ENCODE results near the gene IFNL1. TPM values are rescaled to one million over a fixed set of nuclear protein-coding genes. Genes with fewer than 3 reads are reported as not detected.
"Not testable (repeated sequence)": the region's sequence is repeated elsewhere in the genome, so short reads cannot be mapped to it uniquely, and the experiment has no call there.

IFNL1 gene
- total RNA-seq, 2 donors from 2014 or later, result 0.29 to 1.7 TPM

- no peak for ATAC-seq (replicated peaks in 1 of 2)
- Mint-ChIP-seq H3K27ac (no peak overlapping the region), H3K36me3 (ENCODE audit: insufficient read depth in 2 of 2) (peaks cover 0 to 3% of the 10 kb centered on the region in 2 donors), H3K9me3 (no peaks in the 10 kb centered on the region), H3K27me3 (ENCODE audit: low read depth) (peaks cover 40% of the 10 kb centered on the region), H3K4me3 (peak overlapping the region in 1 of 2 donors; percentile 21), H3K4me1 (ENCODE audit: low read depth) (peaks cover 4% of the 10 kb centered on the region)
- no peak for DNase-seq
Observed at GRCh38 chr19:39263912-39264305, 32.3 kb upstream of the IFNL1 start.

- Mint-ChIP-seq H3K36me3 (ENCODE audit: insufficient read depth in 2 of 2) (peaks cover 0 to 3% of the 10 kb centered on the region in 2 donors), H3K9me3 (no peaks in the 10 kb centered on the region), H3K4me1 (ENCODE audit: low read depth) (peaks cover 4% of the 10 kb centered on the region), H3K27ac (no peak overlapping the region), H3K4me3 (peak overlapping the region in 1 of 2 donors; percentile 40), H3K27me3 (ENCODE audit: low read depth) (peaks cover 46% of the 10 kb centered on the region)
- DNase-seq, result no peak
- ATAC-seq (replicated peaks in 1 of 2), result no peak
Observed at GRCh38 chr19:39264306-39265290, 31.6 kb upstream of the IFNL1 start.

GRCh38 chr19:39265321-39265916 is 30.8 kb upstream of the IFNL1 start:
- peak in 1 of 2 donors; percentile 4 for DNase-seq
- H3K27ac Mint-ChIP-seq, result no peak overlapping the region
- ATAC-seq (replicated peaks in 1 of 2), result no peak
- peak overlapping the region in 1 of 2 donors; percentile 35 for H3K4me3 Mint-ChIP-seq
- peaks cover 4% of the 10 kb centered on the region for H3K4me1 Mint-ChIP-seq (ENCODE audit: low read depth)
- peaks cover 0 to 3% of the 10 kb centered on the region in 2 donors for H3K36me3 Mint-ChIP-seq (ENCODE audit: insufficient read depth in 2 of 2)
- H3K27me3 Mint-ChIP-seq (ENCODE audit: low read depth), result peaks cover 50% of the 10 kb centered on the region
- no peaks in the 10 kb centered on the region for H3K9me3 Mint-ChIP-seq

DNA sequence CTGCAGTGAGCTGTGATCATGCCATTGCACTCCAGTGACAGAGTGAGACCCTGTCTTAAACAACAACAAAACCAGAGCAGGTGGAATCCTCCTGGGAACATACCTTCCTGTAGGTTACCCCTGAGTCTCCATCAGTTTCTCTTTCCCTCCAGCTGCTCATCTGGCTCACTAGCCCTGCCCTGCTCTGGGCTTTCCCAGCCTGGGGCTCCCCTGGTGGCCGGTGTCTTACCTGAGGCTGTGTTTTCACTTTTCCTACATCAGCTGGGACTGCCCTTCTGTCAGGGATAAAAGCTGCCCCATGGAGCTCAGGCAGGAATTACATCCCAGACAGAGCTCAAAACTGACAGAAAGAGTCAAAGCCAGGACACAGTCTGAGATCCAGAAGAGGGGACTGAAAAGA is 28.1 kb upstream of the IFNL1 start, which contains the start of gene IFNL2:
IFNL2 (plus strand) TSS at position 312 of the 400 bp plus-strand sequence. CDS start 173 bp downstream, outside the sequence.
- H3K36me3 Mint-ChIP-seq (ENCODE audit: insufficient read depth in 2 of 2); DNase-seq; H3K27ac Mint-ChIP-seq; H3K4me3 Mint-ChIP-seq; H3K4me1 Mint-ChIP-seq (ENCODE audit: low read depth); H3K9me3 Mint-ChIP-seq: not testable (repeated sequence)
- peak; percentile 60 to 73 for ATAC-seq (replicated peaks in 1 of 2)
- H3K27me3 Mint-ChIP-seq (ENCODE audit: low read depth), result peaks cover 32% of the 10 kb centered on the region

- not testable (repeated sequence) for H3K27ac Mint-ChIP-seq; H3K36me3 Mint-ChIP-seq (ENCODE audit: insufficient read depth in 2 of 2); H3K4me3 Mint-ChIP-seq; H3K9me3 Mint-ChIP-seq; H3K4me1 Mint-ChIP-seq (ENCODE audit: low read depth); DNase-seq; ATAC-seq (replicated peaks in 1 of 2)
- peaks cover 26% of the 10 kb centered on the region for H3K27me3 Mint-ChIP-seq (ENCODE audit: low read depth)
Observed at GRCh38 chr19:39268531-39269223, 27.5 kb upstream of the IFNL1 start.

DNA sequence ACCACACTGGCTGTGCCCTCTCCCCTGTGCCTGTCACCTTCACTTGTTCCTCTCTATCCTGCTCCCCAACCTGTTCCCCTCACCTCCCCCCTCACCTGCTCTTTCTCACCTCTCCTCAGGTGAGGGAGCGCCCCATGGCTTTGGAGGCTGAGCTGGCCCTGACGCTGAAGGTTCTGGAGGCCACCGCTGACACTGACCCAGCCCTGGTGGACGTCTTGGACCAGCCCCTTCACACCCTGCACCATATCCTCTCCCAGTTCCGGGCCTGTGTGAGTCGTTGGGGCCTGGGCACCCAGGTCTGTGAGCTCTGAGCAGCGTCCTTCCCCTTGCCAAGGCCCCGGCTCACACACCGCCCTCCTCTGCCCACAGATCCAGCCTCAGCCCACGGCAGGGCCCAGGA is 26.8 kb upstream of the IFNL1 start:
- peaks cover 21% of the 10 kb centered on the region for H3K27me3 Mint-ChIP-seq (ENCODE audit: low read depth)
- H3K9me3 Mint-ChIP-seq; DNase-seq; H3K36me3 Mint-ChIP-seq (ENCODE audit: insufficient read depth in 2 of 2); H3K4me3 Mint-ChIP-seq; H3K27ac Mint-ChIP-seq; H3K4me1 Mint-ChIP-seq (ENCODE audit: low read depth); ATAC-seq (replicated peaks in 1 of 2): not testable (repeated sequence)

DNA sequence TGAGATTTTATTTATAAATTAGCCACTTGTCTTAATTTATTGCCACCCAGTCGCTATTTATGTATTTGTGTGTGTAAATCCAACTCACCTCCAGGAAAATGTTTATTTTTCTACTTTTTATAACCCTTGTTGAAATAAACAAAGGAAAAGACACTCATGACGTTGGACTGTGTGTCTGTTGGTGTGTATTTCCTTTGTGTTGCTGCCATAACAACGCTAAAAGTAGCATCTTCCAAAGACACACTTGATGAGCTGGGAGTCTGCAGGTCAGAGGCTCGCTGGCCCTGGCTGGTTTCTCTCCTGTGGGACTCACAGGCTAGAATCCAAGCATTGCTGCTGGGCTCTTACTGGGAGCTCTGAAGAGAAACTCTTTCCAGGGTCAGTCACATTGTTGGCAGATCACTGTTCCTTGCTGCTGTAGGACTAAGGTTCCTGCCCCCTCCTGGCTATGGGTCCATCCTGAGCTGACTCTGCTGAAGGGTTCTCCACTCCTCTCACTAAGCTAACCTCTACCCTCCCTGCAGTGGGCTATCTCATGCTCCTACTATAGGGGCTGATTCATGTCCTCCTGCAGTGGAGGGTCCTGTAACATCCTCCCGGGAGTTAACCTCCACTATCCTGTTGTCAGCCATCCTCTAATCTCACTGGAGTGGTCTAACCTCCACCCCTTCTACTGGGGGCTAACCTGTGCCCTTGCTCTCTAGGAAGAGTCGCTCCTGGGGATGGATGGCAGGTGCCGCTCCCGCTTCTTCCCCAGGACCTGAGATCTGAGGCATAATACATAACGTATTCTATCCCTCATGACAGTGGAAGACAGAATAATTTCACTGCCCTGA is 26.0 kb upstream of the IFNL1 start:
- no peaks in the 10 kb centered on the region for H3K36me3 Mint-ChIP-seq (ENCODE audit: insufficient read depth in 2 of 2)
- no peak overlapping the region for H3K4me3 Mint-ChIP-seq
- H3K4me1 Mint-ChIP-seq (ENCODE audit: low read depth), result no peaks in the 10 kb centered on the region
- H3K27ac Mint-ChIP-seq, result no peak overlapping the region
- no peak for ATAC-seq (replicated peaks in 1 of 2)
- H3K27me3 Mint-ChIP-seq (ENCODE audit: low read depth), result peaks cover 21% of the 10 kb centered on the region
- DNase-seq, result no peak
- no peaks in the 10 kb centered on the region for H3K9me3 Mint-ChIP-seq

- H3K27me3 Mint-ChIP-seq (ENCODE audit: low read depth), result peaks cover 11% of the 10 kb centered on the region
- H3K4me3 Mint-ChIP-seq; H3K4me1 Mint-ChIP-seq (ENCODE audit: low read depth); ATAC-seq (replicated peaks in 1 of 2); DNase-seq; H3K27ac Mint-ChIP-seq; H3K36me3 Mint-ChIP-seq (ENCODE audit: insufficient read depth in 2 of 2); H3K9me3 Mint-ChIP-seq: not testable (repeated sequence)
Observed at GRCh38 chr19:39273859-39274258, 22.3 kb upstream of the IFNL1 start.

DNA sequence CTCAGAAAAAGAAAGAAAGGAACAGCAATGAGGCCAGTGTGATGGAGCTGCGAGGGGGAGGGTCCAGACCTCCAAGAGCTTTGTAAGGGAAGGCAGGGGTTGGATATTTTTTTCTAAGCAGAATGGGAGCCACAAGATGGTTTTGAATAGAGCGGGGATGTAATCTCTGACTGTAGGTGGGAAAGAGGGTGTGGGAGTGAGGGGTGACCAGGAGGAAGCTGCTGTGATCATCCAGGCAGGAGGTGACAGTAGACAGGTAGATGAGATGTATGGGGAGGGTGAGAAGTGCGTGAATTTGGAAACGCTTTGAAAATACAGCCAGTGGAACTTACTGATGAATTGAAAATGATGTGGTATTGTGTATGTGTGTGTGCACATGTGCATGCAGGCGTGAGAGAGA is 20.6 kb upstream of the IFNL1 start:
- Mint-ChIP-seq H3K27me3 (ENCODE audit: low read depth) (peaks cover 4% of the 10 kb centered on the region), H3K36me3 (ENCODE audit: insufficient read depth in 2 of 2) (no peaks in the 10 kb centered on the region), H3K4me1 (ENCODE audit: low read depth) (no peaks in the 10 kb centered on the region), H3K9me3 (no peaks in the 10 kb centered on the region), H3K4me3 (no peak overlapping the region), H3K27ac (no peak overlapping the region)
- ATAC-seq (replicated peaks in 1 of 2) (no peak), DNase-seq (no peak)

- DNase-seq, result no peak
- H3K9me3 Mint-ChIP-seq, result no peaks in the 10 kb centered on the region
- no peak overlapping the region for H3K4me3 Mint-ChIP-seq
- no peaks in the 10 kb centered on the region for H3K4me1 Mint-ChIP-seq (ENCODE audit: low read depth)
- H3K27me3 Mint-ChIP-seq (ENCODE audit: low read depth), result peaks cover 4% of the 10 kb centered on the region
- no peak for ATAC-seq (replicated peaks in 1 of 2)
- no peak overlapping the region for H3K27ac Mint-ChIP-seq
- no peaks in the 10 kb centered on the region for H3K36me3 Mint-ChIP-seq (ENCODE audit: insufficient read depth in 2 of 2)
Observed at GRCh38 chr19:39276740-39277139, 19.5 kb upstream of the IFNL1 start.

GRCh38 chr19:39277598-39277997 is 18.6 kb upstream of the IFNL1 start:
- H3K27ac Mint-ChIP-seq, result no peak overlapping the region

GRCh38 chr19:39282021-39282420 is 14.2 kb upstream of the IFNL1 start:
- peaks cover 0 to 4% of the 10 kb centered on the region in 2 donors for H3K9me3 Mint-ChIP-seq
- DNase-seq (no peak), ATAC-seq (replicated peaks in 1 of 2) (no peak)
- peaks cover 4% of the 10 kb centered on the region for H3K27me3 Mint-ChIP-seq (ENCODE audit: low read depth)
- peaks cover 0 to 3% of the 10 kb centered on the region in 2 donors for H3K36me3 Mint-ChIP-seq (ENCODE audit: insufficient read depth in 2 of 2)
- no peak overlapping the region for H3K4me3 Mint-ChIP-seq
- H3K27ac Mint-ChIP-seq, result no peak overlapping the region
- no peaks in the 10 kb centered on the region for H3K4me1 Mint-ChIP-seq (ENCODE audit: low read depth)

More at GRCh38 chr19:39277598-39277997, 18.6 kb upstream of the IFNL1 start:
- H3K4me3 Mint-ChIP-seq, result no peak overlapping the region
- peaks cover 4% of the 10 kb centered on the region for H3K27me3 Mint-ChIP-seq (ENCODE audit: low read depth)
- peaks cover 0 to 2% of the 10 kb centered on the region in 2 donors for H3K9me3 Mint-ChIP-seq
- no peaks in the 10 kb centered on the region for H3K4me1 Mint-ChIP-seq (ENCODE audit: low read depth)
- no peaks in the 10 kb centered on the region for H3K36me3 Mint-ChIP-seq (ENCODE audit: insufficient read depth in 2 of 2)
- ATAC-seq (replicated peaks in 1 of 2) (no peak), DNase-seq (no peak)
